Right ventricle myocardium inferior (tissue), 1 donor: ENCODE data around the gene PPM1G. TPM values are rescaled to one million over a fixed set of nuclear protein-coding genes. Genes with fewer than 3 reads are reported as not detected.
"Not testable (repeated sequence)": the region's sequence is repeated elsewhere in the genome, so short reads cannot be mapped to it uniquely, and the experiment has no call there.

Experiments used
- ATAC-seq: fragments of 200-7000 bp; cut with Tn5 transposase; one replicate; pipeline ENCODE4 v1.9.1; 2020; ENCODE audit warnings: mild to moderate bottlenecking, moderate library complexity
- DNase-seq: peaks from one replicate; pipeline ENCODE4 v3.0.0; 2021; ENCODE audit errors: missing footprints
- intact Hi-C: fragments of 100-400 bp; cut with DNase I; formaldehyde crosslinking; loops from one replicate; pipeline ENCODE4 v1.11.0; 2022
- total RNA-seq: library from RNA; stranded (reverse); fragmentation: NEBNext Ultra II Directional; extraction: Animal tissue kit (Norgen Biotek cat#: 25700); gene quantifications from one replicate; pipeline ENCODE4 v1.2.1, GENCODE V29; 2021
- donor health status: DM: no; HTN: yes; CAD: no; lungs with severe emphysema.

PPM1G gene
- total RNA-seq, 1 donor from 2014 or later, result 35.6 TPM

- intact Hi-C loops, result loop anchor here (2.0 kb wide), 1 partner anchor 54 kb away; the partner anchor contains the start of gene PPM1G
- DNase-seq, result no peak
- no peak for ATAC-seq
These were observed 54.8 kb downstream of the PPM1G start for GRCh38 chr2:27354597-27354927.

GRCh38 chr2:27353762-27354596, 55.4 kb downstream of the PPM1G start:
- intact Hi-C loops, result loop anchor here (2.0 kb wide), 1 partner anchor 55 kb away; the partner anchor contains the start of gene PPM1G
- no peak for ATAC-seq
- no peak for DNase-seq

- DNase-seq, ATAC-seq, intact Hi-C loops: not testable (repeated sequence)
These were observed 56.0 kb downstream of the PPM1G start for GRCh38 chr2:27353386-27353761.

- intact Hi-C loops, result no loop called here
- ATAC-seq (no peak), DNase-seq (no peak)
These were observed 57.4 kb downstream of the PPM1G start for GRCh38 chr2:27351802-27352598.

- no peak for ATAC-seq
- intact Hi-C loops, result no loop called here
- no peak for DNase-seq
These were observed 59.2 kb downstream of the PPM1G start for GRCh38 chr2:27350106-27350693.

- intact Hi-C loops, result no loop called here
- ATAC-seq (no peak), DNase-seq (no peak)
These were observed 61.8 kb downstream of the PPM1G start for GRCh38 chr2:27347641-27348040.

GRCh38 chr2:27336173-27336572, 73.2 kb downstream of the PPM1G start:
- intact Hi-C loops, result no loop called here
- ATAC-seq (no peak), DNase-seq (no peak)

GRCh38 chr2:27335311-27335710, 74.1 kb downstream of the PPM1G start:
- no peak for ATAC-seq
- intact Hi-C loops, result no loop called here
- no peak for DNase-seq

Other genes with a start within 250 kb of the PPM1G start
- 115 TPM for gene ATRAID, start 197.6 kb downstream of the PPM1G start, total RNA-seq
- 12.3 TPM for gene SLC5A6, start 197.3 kb downstream of the PPM1G start, total RNA-seq
- 9.4 TPM for gene CAD, start 192.2 kb downstream of the PPM1G start, total RNA-seq
- gene SLC30A3, start 146.5 kb downstream of the PPM1G start, total RNA-seq, result 10.1 TPM
- gene DNAJC5G, start 134.2 kb downstream of the PPM1G start, total RNA-seq, result 1.9 TPM
- gene TRIM54, start 127.2 kb downstream of the PPM1G start, total RNA-seq, result 282 TPM
- 0.84 TPM for gene UCN, start 101.1 kb downstream of the PPM1G start, total RNA-seq
- gene MPV17, start 86.5 kb downstream of the PPM1G start, total RNA-seq, result 48.0 TPM
- 17.3 TPM for gene GTF3C2, start 52.8 kb downstream of the PPM1G start, total RNA-seq
- gene EIF2B4, start 39.3 kb downstream of the PPM1G start, total RNA-seq, result 40.3 TPM
- 57.6 TPM for gene SNX17, start 39.0 kb downstream of the PPM1G start, total RNA-seq
- gene ZNF513, start 28.9 kb downstream of the PPM1G start, total RNA-seq, result 6.8 TPM
- 58.4 TPM for gene NRBP1, start 19.0 kb upstream of the PPM1G start, total RNA-seq
- 0.60 TPM for gene KRTCAP3, start 32.8 kb upstream of the PPM1G start, total RNA-seq
- 19.3 TPM for gene IFT172, start 80.2 kb upstream of the PPM1G start, total RNA-seq
- gene FNDC4, start 85.6 kb upstream of the PPM1G start, total RNA-seq, result 2.9 TPM
- gene GCKR, start 87.2 kb upstream of the PPM1G start, total RNA-seq, result not detected
- 18.3 TPM for gene ZNF512, start 173.5 kb upstream of the PPM1G start, total RNA-seq
- gene CCDC121, start 219.4 kb upstream of the PPM1G start, total RNA-seq, result 6.2 TPM
- gene GPN1, start 219.5 kb upstream of the PPM1G start, total RNA-seq, result 18.9 TPM